HG03066 (cell line): ENCODE measurements around the gene SPACA6.
A peak's percentile ranks its signal among the peaks of the same experiment; 100 is the strongest.

Experiments
- ATAC-seq: cut with Tn5 transposase; IDR thresholded peaks from one replicate; pipeline ENCODE4 v1.9.1; 2021; ENCODE audit warnings: low read depth; ENCODE audit not compliant: unreplicated experiment

Gene SPACA6

GRCh38 chr19:51703575-51704515, 10.7 kb downstream of the SPACA6 start:
- peak; percentile 81 for ATAC-seq

DNA sequence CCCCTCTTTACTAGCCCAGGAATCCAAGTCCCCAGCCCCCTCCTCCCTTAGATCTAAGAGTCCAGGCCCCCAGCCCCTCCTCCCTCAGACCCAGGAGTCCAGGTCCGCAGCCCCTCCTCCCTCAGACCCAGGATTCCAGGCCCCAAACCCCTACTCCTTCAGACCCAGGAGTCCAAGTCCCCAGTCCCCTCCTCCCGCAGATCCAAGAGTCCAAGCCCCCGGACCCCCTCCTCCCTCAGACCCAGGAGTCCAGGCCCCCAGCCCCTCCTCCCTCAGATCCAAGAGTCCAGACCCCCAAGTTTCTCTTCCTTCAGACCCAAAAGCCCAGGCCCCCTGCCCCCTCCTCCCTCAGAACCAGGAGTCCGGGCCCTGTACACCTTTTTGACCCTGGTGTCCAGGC, 11.5 kb downstream of the SPACA6 start:
- ATAC-seq = no peak

DNA sequence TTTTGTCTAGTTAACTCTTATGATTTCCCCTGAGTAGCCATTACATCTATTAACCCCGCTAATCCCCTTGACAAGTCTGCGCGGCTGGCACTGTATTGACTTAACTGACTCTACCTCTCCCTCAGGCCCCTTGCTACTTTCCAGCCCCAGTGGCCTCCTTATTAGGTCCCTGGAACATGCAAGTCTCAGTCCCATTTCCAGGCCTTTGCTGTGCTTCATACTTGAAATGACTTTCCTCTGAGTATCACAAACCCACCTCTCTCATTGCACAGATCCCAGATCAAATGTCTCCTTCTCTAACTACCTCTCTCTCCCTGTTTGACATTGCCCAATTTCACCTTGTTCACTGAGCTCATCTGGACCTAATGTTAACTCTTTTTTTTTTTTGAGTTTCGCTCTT, 13.2 kb downstream of the SPACA6 start:
- ATAC-seq = no peak

- ATAC-seq = no peak
These were observed 13.8 kb downstream of the SPACA6 start for GRCh38 chr19:51706885-51707284.

DNA sequence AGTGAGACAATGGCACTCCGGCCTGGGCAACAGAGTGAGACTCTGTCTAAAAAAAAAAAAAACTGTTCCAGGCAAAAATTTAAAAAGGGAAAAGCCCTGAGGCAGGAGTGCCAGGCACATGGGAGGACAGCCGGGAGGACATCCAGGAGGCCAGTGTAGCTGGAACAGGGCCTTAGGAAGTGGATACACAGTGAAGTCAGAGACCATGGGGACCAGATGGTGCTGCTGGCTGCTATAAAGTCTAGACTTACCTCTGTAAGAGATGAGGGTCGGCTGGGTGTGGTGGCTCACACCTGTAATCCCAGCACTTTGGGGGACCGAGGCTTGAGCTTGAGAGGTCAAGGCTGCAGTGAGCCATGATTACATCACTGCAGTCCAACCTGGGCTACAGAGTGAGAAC, 15.7 kb downstream of the SPACA6 start:
- ATAC-seq = no peak

DNA sequence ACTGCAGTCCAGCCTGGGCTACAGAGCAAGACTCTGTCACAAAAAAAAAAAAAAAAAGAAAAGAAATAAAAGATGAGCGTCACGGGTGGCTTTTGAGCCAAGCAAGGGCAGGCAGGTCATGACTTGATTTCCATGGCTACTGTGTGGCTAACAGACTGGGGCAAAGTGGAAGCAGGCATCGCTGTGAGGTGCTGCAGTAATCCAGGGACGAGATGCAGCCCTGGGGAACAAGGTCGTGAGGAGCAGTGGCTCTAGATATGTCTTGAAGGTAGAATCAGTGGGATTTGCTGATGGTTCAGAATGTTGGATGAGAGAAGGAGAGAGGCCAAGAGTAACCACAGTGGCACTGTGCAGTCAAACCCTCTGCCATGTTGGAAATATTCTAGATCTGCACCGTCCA, 16.4 kb downstream of the SPACA6 start:
- ATAC-seq = no peak

DNA sequence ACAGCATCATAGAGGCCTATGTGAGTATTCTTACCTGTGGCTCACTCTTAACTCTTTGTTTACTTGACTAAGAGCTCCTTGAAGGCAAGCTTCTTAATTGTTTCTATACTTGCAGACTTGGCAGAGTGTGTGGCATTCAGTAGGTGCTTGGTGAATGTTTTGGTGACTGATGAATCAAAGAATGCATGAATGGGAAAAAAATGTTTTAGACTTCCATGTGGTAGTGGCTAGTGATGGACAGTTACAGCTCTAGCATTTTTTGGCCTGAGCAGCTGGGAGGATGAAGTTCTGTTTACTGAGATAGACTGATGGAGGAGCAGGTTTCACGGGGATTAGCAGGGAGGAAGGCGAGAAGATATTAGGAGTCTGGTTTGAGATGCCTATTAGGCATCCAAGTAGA, 17.0 kb downstream of the SPACA6 start:
- ATAC-seq = no peak

- no peak for ATAC-seq
These were observed 18.6 kb downstream of the SPACA6 start for GRCh38 chr19:51711702-51712101.

DNA sequence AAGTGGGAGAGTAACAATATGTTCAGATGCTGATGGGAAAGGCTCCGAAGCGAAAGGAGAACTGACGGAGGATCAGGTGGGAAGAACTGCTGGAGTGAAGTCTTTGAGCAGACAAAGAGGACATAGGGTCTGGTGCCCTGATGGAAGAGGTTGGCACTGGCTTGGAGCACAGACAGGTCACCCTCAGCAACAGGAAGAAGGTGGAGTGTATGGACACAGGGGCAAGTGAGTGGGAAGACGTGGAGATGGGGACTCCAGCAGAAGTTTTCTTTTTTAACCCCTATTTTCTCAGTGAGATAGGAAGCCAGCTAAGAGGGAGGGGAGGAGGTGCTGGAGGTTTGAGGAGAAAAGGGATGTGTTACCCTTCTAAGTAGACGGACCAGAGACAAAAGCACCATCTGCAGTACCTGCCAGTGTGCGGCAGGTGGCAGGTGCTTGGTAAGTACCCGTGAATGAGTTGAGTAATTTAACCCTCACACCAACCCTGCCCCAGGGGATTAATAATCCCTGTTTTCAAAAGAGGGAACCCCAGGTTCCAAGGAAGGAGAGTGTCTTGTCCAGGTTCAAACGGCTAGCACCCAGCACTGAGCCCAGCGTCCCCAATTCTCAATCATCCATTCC, 19.4 kb downstream of the SPACA6 start:
- ATAC-seq = no peak

GRCh38 chr19:51713319-51714285, 20.5 kb downstream of the SPACA6 start:
- ATAC-seq = no peak

- ATAC-seq = no peak
These were observed 21.7 kb downstream of the SPACA6 start for GRCh38 chr19:51714848-51715247.

GRCh38 chr19:51715850-51716249, 22.7 kb downstream of the SPACA6 start:
- ATAC-seq = no peak

- ATAC-seq = no peak
These were observed 23.8 kb downstream of the SPACA6 start for GRCh38 chr19:51716925-51717324.

GRCh38 chr19:51719251-51719988, 26.3 kb downstream of the SPACA6 start:
- ATAC-seq = no peak

DNA sequence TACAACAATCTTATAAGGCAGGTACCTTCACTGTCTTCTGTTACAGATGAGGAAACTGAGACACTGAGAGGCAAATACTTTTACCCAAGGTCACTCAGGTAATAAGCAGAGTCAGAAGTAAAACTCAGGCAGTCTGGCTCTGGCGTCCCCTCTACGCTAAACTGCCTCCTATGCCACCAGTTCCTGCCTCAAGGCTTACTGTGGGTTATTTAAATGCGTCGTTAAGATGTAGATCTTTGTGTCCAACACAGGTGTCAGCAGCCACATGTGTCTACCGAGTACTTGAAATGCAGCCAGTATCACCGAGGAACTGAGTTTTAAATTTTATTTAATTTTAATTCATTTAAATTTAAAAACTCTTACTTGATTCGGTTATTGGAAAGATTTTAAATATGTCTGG, 28.8 kb downstream of the SPACA6 start:
- ATAC-seq = no peak

DNA sequence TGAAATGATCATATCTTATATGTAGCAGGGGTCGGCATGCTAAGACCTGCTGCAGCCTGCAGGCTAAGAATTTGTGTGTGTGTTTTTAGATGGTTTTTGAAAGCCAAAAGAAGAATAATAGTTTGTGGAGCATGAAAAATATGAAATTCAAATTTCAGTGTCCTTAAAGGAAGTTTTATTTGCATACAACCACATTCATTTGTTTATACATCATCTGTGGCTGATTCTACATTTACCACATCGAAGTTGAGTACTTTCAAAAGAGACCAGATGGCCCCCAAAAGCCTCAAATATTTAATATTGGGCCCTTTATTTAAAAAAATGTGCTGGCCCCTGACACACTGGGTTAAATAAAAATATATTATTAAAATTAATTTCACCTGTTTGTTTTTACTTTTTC, 29.4 kb downstream of the SPACA6 start:
- no peak for ATAC-seq

DNA sequence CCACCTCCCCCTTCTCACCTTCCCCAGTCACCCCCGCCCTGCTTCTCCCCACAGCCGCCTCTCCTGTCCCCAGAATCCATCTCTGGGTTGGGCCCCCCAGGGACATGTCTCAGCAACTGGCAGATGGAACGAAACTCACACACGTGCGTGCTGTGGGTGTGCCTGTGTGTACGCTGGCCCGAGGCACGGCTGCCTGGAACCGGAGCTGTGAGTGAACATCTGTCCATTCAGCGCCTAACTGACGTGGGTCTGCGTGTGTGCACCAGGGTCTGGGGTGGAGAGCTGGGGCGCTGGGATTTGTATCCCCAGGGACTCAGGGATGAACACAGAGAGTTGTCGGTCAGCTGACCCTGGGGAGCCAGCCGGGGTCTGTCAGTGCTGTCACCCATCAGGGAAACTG, 31.4 kb downstream of the SPACA6 start:
- no peak for ATAC-seq

- no peak for ATAC-seq
These were observed 32.9 kb downstream of the SPACA6 start for GRCh38 chr19:51726049-51726448.

GRCh38 chr19:51727349-51727880, 34.3 kb downstream of the SPACA6 start:
- ATAC-seq = no peak

DNA sequence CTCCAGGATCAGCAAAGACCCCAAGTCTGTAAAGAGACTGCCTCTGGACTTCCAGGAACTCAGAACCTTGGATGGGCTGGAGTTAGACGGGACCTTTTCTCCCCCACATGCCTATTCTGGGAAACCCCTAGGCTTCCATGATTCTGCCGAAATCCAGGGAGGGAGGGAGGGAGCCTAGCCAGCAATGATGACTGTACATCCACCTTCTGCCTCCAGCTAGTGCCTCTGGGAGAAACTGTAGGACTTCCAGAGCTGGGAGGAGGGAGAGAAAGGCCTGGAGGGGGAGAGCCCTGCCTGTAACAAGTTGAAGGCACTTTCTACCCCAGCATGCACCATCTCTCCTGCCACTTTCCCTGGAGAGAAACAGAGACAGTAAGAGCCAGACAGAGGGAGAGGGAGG, 36.7 kb downstream of the SPACA6 start:
- no peak for ATAC-seq
